PC-3 (cell line): Measurements from ENCODE around the gene HIPK2. TPM values are rescaled to one million over a fixed set of nuclear protein-coding genes. Genes with fewer than 3 reads are reported as not detected.

Experiments used
- ATAC-seq: fragments of 200-7000 bp; cut with Tn5 transposase; 2 replicates; pipeline ENCODE4 v1.9.1; 2020; ENCODE audit warnings: mild to moderate bottlenecking, moderate library complexity
- BruUV-seq: library from RNA; stranded (reverse); fragments of 400-500 nt; replicated peaks from 2 replicates; lab custom pipeline; 2021; lab: Mats Ljungman, UMichigan
- CTCF ChIA-PET: fragments of 300-600 bp; sonication (Branson Sonifier 250); formaldehyde crosslinking; loops from one replicate; lab custom pipeline; 2022; ENCODE audit warnings: antibody characterized with exemption; lab: Charles Lee
- POLR2A ChIA-PET: fragments of 300-600 bp; sonication (Branson Sonifier 250); formaldehyde crosslinking; loops from one replicate; lab custom pipeline; 2022; ENCODE audit warnings: antibody characterized with exemption; ENCODE audit not compliant: unreplicated experiment; lab: Charles Lee
- DNase-seq: peaks from one replicate; pipeline ENCODE4 v3.0.0-alpha.2; 2015
- H2AFZ ChIP-seq: fragments of 300-600 bp; sonication (generic); 2 replicates; pipeline ENCODE4 v1.6.0; 2016; ENCODE audit warnings: antibody characterized with exemption, low read length
- H3F3A ChIP-seq: fragments of 300-600 bp; sonication (generic); one replicate; pipeline ENCODE4 v1.6.0; 2017; ENCODE audit warnings: antibody characterized with exemption, low read length, control low read depth, mild to moderate bottlenecking; ENCODE audit not compliant: unreplicated experiment
- H3K27ac ChIP-seq: fragments of 300-600 bp; sonication (generic); 2 replicates; pipeline ENCODE4 v1.5.1; 2016; ENCODE audit warnings: mild to moderate bottlenecking, low read length
- H3K27me3 ChIP-seq: fragments of 300-600 bp; sonication (generic); 2 replicates; pipeline ENCODE4 v1.6.1; 2016; ENCODE audit warnings: low read length, mixed read lengths
- H3K36me3 ChIP-seq: fragments of 300-600 bp; sonication (generic); 2 replicates; pipeline ENCODE4 v1.6.1; 2016; ENCODE audit warnings: low read depth, mixed run types, low read length, mixed read lengths
- H3K4me1 ChIP-seq: fragments of 300-600 bp; sonication (generic); 2 replicates; pipeline ENCODE4 v1.5.1; 2016; ENCODE audit warnings: low read length; ENCODE audit not compliant: insufficient read depth
- H3K4me2 ChIP-seq: fragments of 300-600 bp; sonication (generic); 2 replicates; pipeline ENCODE4 v1.6.0; 2016; ENCODE audit warnings: low read length
- H3K4me3 ChIP-seq: fragments of 300-600 bp; sonication (generic); 2 replicates; pipeline ENCODE4 v1.5.1; 2016; ENCODE audit warnings: mild to moderate bottlenecking, low read length, mixed read lengths
- H3K79me2 ChIP-seq: fragments of 300-600 bp; sonication (generic); 2 replicates; pipeline ENCODE4 v1.6.1; 2017; ENCODE audit warnings: low read length, mixed read lengths
- H3K9ac ChIP-seq: fragments of 300-600 bp; sonication (generic); 2 replicates; pipeline ENCODE4 v1.6.0; 2016; ENCODE audit warnings: mild to moderate bottlenecking, low read length
- H3K9me2 ChIP-seq: fragments of 300-600 bp; sonication (generic); replicated peaks from 2 replicates; pipeline ENCODE4 v1.6.1; 2016; ENCODE audit warnings: mixed run types, low read length, mixed read lengths
- H3K9me3 ChIP-seq: fragments of 300-600 bp; sonication (generic); 2 replicates; pipeline ENCODE4 v1.6.1; 2016; ENCODE audit warnings: low read length, mixed read lengths
- H4K20me1 ChIP-seq: fragments of 300-600 bp; sonication (generic); 2 replicates; pipeline ENCODE4 v1.6.1; 2016; ENCODE audit warnings: low read length, mixed read lengths
- EZH2 ChIP-seq: fragments of 300-600 bp; sonication (generic); IDR thresholded peaks from one replicate; pipeline ENCODE4 v1.6.1; 2017; ENCODE audit warnings: antibody characterized with exemption, mild to moderate bottlenecking, low read length; ENCODE audit not compliant: unreplicated experiment
- EZH2phosphoT487 ChIP-seq: fragments of 300-600 bp; sonication (generic); IDR thresholded peaks from 2 replicates; pipeline ENCODE4 v1.6.1; 2018; ENCODE audit warnings: mild to moderate bottlenecking, antibody characterized with exemption, low read length, borderline replicate concordance
- intact Hi-C: fragments of 100-400 bp; cut with micrococcal nuclease; formaldehyde crosslinking; loops from 2 replicates; pipeline ENCODE4 v1.9.0; 2023
- total RNA-seq: library from RNA; depleted of rRNA; stranded (reverse); fragments of >200 nt; gene quantifications from 2 replicates; pipeline ENCODE4 v1.2.3, GENCODE V29; 2014
- TF ChIP-seq, protein P1 (sequence below): fragments of 300-600 bp; sonication (generic); conservative IDR thresholded peaks from 2 replicates; pipeline ENCODE4 v1.5.1; 2017; ENCODE audit warnings: antibody characterized with exemption, low read depth, mild to moderate bottlenecking, low read length

HIPK2 gene
- total RNA-seq, 1 experiment from 2014 or later, result 38.1 TPM

DNA sequence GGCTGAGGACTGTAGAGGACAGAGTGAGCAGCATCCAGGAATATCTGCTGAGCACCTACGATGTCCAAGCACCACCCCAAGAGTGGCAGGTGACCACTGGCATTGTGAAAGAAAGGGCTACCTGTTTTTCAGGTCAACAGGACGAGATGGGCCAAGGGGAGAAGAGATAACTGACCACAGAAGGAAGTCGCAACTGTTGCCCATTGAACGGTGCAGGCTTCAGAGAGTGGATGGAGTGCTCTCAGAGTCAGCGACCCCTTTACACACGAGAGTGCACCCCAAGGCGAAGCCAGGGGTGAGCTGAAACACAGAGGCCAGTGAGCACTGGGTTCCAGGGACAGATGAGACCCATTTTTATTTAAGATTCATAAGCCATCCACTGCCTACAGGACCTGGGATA lies 42.3 kb downstream of the HIPK2 start:
- POLR2A ChIA-PET, result no interaction called here
- Histone ChIP-seq H3K9me3 (no peaks in the 10 kb centered on the region), H2AFZ (no peak overlapping the region), H3K9ac (no peak overlapping the region), H3K4me2 (no peak overlapping the region), H3F3A (peaks cover 4% of the 10 kb centered on the region), H3K4me1 (peaks cover 54% of the 10 kb centered on the region), H4K20me1 (peaks cover 30% of the 10 kb centered on the region), H3K36me3 (peaks cover 33% of the 10 kb centered on the region), H3K4me3 (no peak overlapping the region), H3K27me3 (no peaks in the 10 kb centered on the region), H3K9me2 (no peaks in the 10 kb centered on the region), H3K27ac (0 out of 2 replicates have a peak overlapping the region, but pooled peaks have one; percentile 19), H3K79me2 (peaks cover 97% of the 10 kb centered on the region)
- no peak for TF ChIP-seq EZH2
- TF ChIP-seq, protein P1, sequence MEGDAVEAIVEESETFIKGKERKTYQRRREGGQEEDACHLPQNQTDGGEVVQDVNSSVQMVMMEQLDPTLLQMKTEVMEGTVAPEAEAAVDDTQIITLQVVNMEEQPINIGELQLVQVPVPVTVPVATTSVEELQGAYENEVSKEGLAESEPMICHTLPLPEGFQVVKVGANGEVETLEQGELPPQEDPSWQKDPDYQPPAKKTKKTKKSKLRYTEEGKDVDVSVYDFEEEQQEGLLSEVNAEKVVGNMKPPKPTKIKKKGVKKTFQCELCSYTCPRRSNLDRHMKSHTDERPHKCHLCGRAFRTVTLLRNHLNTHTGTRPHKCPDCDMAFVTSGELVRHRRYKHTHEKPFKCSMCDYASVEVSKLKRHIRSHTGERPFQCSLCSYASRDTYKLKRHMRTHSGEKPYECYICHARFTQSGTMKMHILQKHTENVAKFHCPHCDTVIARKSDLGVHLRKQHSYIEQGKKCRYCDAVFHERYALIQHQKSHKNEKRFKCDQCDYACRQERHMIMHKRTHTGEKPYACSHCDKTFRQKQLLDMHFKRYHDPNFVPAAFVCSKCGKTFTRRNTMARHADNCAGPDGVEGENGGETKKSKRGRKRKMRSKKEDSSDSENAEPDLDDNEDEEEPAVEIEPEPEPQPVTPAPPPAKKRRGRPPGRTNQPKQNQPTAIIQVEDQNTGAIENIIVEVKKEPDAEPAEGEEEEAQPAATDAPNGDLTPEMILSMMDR, result no peak
- no peak for TF ChIP-seq EZH2phosphoT487
- CTCF ChIA-PET, result no interaction called here
- no TSS peak for BruUV-seq
- intact Hi-C loops, result no loop called here
- no peak for ATAC-seq
- no peak for DNase-seq

DNA sequence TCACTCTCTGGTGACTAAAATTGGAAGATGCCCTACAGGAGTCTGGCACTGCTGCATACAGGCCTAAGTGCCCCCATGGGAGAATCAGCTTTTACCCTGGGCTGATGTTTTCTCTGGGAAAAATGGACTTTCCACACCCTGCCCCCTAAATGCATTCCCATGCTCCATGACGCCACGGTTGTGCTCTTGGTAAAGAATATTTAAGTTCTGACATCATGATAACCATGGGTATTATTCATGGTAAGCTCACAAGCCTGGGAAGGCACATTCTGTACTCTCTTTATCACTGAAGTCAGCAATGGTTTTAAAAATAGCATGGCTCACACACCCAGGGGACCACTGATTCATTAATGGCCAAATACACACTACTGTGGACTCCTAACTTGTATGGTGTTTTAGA lies 43.4 kb downstream of the HIPK2 start:
- Histone ChIP-seq H3K27ac (peak overlapping the region; percentile 19), H3F3A (peaks cover 4% of the 10 kb centered on the region), H3K27me3 (no peaks in the 10 kb centered on the region), H3K4me1 (peaks cover 47% of the 10 kb centered on the region), H3K4me3 (no peak overlapping the region), H3K9me3 (no peaks in the 10 kb centered on the region), H3K4me2 (no peak overlapping the region), H3K79me2 (peaks cover 97% of the 10 kb centered on the region), H4K20me1 (peaks cover 23% of the 10 kb centered on the region), H2AFZ (no peak overlapping the region), H3K9ac (no peak overlapping the region), H3K9me2 (no peaks in the 10 kb centered on the region), H3K36me3 (peaks cover 38% of the 10 kb centered on the region)
- no peak for ATAC-seq
- peak; percentile 26 for DNase-seq
- intact Hi-C loops, result no loop called here
- BruUV-seq, result no TSS peak
- ChIA-PET CTCF (no interaction called here), POLR2A (no interaction called here)
- TF ChIP-seq EZH2phosphoT487 (no peak), EZH2 (no peak)
- TF ChIP-seq, protein P1, result no peak

DNA sequence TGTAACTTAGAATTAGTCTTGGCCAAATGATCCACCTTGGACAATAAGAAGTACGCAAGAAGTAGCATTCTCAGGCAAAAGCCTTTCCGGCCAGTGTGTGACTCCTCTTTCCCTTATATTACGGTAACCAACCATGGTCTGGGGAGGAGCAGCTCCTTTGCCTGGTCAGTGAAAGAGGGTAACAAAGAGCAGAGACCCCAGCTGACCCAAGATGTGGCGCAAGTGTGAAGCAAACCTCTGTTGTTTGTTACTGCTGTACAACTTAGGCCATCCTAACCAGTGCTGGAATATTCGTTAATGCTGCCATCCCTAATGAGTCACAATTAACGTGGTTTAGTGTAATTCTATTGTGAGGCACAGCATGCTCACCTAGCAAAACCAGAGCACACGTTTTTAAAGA lies 44.0 kb downstream of the HIPK2 start:
- Histone ChIP-seq H3K79me2 (peaks cover 97% of the 10 kb centered on the region), H3K4me1 (peaks cover 47% of the 10 kb centered on the region), H3K9me2 (no peaks in the 10 kb centered on the region), H3K27me3 (no peaks in the 10 kb centered on the region), H3F3A (peaks cover 4% of the 10 kb centered on the region), H3K36me3 (peaks cover 42% of the 10 kb centered on the region), H3K9me3 (no peaks in the 10 kb centered on the region), H3K4me2 (no peak overlapping the region), H3K27ac (peak overlapping the region; percentile 19), H3K9ac (no peak overlapping the region), H3K4me3 (no peak overlapping the region), H4K20me1 (peaks cover 23% of the 10 kb centered on the region), H2AFZ (no peak overlapping the region)
- CTCF ChIA-PET, result no interaction called here
- POLR2A ChIA-PET, result no interaction called here
- DNase-seq, result no peak
- BruUV-seq, result no TSS peak
- no peak for ATAC-seq
- intact Hi-C loops, result loop anchor here (2.0 kb wide), 3 partner anchors 53 to 87 kb away; no protein-coding TSS in a partner anchor
- TF ChIP-seq, protein P1, result no peak
- TF ChIP-seq EZH2phosphoT487, result no peak
- no peak for TF ChIP-seq EZH2
